Common myeloid progenitor, CD34-positive (primary cell): ENCODE data around the gene F12.

ENCODE experiments used
- CTCF ChIA-PET: fragments of 350-600 bp; sonication (Branson Sonifier 250); formaldehyde crosslinking; loops from one replicate; lab custom pipeline; 2021; ENCODE audit warnings: antibody characterized with exemption; lab: Charles Lee
- POLR2A ChIA-PET: fragments of 350-600 bp; sonication (Branson Sonifier 250); formaldehyde crosslinking; loops from one replicate; lab custom pipeline; 2021; ENCODE audit warnings: antibody characterized with exemption; lab: Charles Lee
- DNase-seq, 3 donors: peaks; one replicate each; pipeline versions ENCODE4 v3.0.0 to v3.0.0-alpha.2; 2013
- H3K27ac ChIP-seq, 2 experiments: 1 replicate in 1 of 2; 2 replicates in 1 of 2; pipeline ENCODE4 v1.7.0; 2013; ENCODE audit warnings: inconsistent platforms in 2 of 2, low read length in 2 of 2, mild to moderate bottlenecking in 2 of 2, low read depth in 1 of 2, moderate library complexity in 1 of 2; ENCODE audit not compliant: severe bottlenecking in 2 of 2, insufficient read depth in 1 of 2, poor library complexity in 1 of 2
- H3K27me3 ChIP-seq, 5 experiments: replicated peaks in 2 of 5; 1 replicate in 3 of 5; 2 replicates in 2 of 5; pipeline versions ENCODE4 v1.6.1 to v1.7.0; 2013; ENCODE audit warnings: low read length in 4 of 5, mild to moderate bottlenecking in 2 of 5, moderate library complexity in 2 of 5, inconsistent platforms in 1 of 5; ENCODE audit not compliant: insufficient read depth in 5 of 5, control insufficient read depth in 4 of 5
- H3K36me3 ChIP-seq, 4 experiments: 1 replicate in 2 of 4; 2 replicates in 2 of 4; pipeline versions ENCODE4 v1.6.1 to v1.7.0; 2013; ENCODE audit warnings: low read length in 3 of 4, control low read depth in 1 of 4, mild to moderate bottlenecking in 1 of 4; ENCODE audit not compliant: control insufficient read depth in 4 of 4, insufficient read depth in 4 of 4
- H3K4me1 ChIP-seq, 4 experiments: 1 replicate in 3 of 4; 2 replicates in 1 of 4; pipeline versions ENCODE4 v1.6.1 to v1.7.1; 2013; ENCODE audit warnings: low read length in 3 of 4, mild to moderate bottlenecking in 3 of 4, control low read depth in 1 of 4, inconsistent platforms in 1 of 4, moderate library complexity in 1 of 4; ENCODE audit not compliant: control insufficient read depth in 4 of 4, insufficient read depth in 4 of 4; ENCODE audit errors: control extremely low read depth in 1 of 4
- H3K4me3 ChIP-seq, 7 experiments: 1 replicate in 4 of 7; 2 replicates in 3 of 7; pipeline versions ENCODE4 v1.5.1 to v1.7.0; 2013; ENCODE audit warnings: mild to moderate bottlenecking in 7 of 7, low read length in 6 of 7, moderate library complexity in 6 of 7, inconsistent platforms in 2 of 7, low read depth in 2 of 7, control low read depth in 1 of 7; ENCODE audit not compliant: insufficient read depth in 4 of 7, control insufficient read depth in 1 of 7; ENCODE audit errors: extremely low read depth in 1 of 7
- H3K9me3 ChIP-seq, 5 experiments: 1 replicate in 4 of 5; 2 replicates in 1 of 5; pipeline versions ENCODE4 v1.6.1 to v1.7.1; 2013; ENCODE audit warnings: low read length in 4 of 5, mild to moderate bottlenecking in 2 of 5, inconsistent platforms in 1 of 5, low read depth in 1 of 5, moderate library complexity in 1 of 5; ENCODE audit not compliant: control insufficient read depth in 4 of 5, insufficient read depth in 2 of 5; ENCODE audit errors: control extremely low read depth in 1 of 5
- WGBS: methylation state at CpG from one replicate; pipeline ENCODE4 v1.1.5; 2013; ENCODE audit not compliant: insufficient coverage; 5-methylcytosine and 5-hydroxymethylcytosine counted together

The F12 gene

DNA sequence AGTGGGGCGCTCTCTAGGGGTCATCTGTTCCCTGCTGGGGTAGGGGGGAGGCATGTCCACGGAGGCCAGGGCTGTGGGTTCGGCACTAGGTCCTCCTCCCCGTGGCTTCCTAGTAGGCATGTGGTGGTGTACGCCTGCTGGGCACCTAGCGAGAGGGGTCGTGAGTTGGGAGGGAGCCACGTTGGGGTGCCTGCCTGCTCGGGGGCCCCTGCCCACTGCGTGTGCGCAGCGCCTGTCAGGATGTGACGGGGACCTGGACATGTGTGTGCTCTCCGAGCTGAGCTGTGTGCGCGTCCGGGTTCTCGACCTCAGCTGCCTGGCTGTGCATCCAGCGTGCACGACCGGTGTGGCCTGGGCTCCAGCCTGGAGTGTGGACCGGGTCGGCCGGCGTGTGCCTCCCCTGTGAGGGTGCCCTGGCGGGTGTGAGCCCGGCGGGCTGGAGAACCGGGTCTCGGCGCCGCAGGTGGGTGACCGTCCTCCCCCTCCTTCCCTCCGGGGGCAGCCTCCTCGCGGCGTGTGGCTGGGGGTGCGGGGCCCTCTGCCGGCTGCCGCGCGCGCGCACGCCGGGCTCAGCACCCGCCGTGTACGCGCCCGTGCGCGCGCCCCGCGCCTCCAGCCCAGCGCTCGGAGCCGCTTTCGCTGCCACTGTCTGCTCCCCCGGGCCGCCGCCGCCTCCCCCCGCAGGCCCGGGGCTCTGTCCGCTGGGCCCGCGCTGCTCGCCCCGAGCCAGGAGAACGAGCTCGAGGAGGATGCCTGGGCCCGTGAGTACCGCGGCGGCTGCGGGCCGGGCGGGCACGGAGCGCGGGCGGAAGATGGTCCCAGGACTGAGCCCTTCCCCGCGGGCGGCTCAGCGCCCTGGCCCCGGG is 37.1 kb upstream of the F12 start, which contains the start of gene PRR7:
Gene PRR7, plus strand, starts transcription at position 615 of the 866 bp plus-strand sequence. CDS start 8,254 bp downstream, outside the sequence.
- no peak within 1 kb of the TSS for H3K27ac ChIP-seq
- H3K36me3 ChIP-seq = peaks cover 0 to 23% (median 13%) of the 10 kb centered on the region in 4 experiments
- CTCF ChIA-PET = interaction anchor here (0.9 to 26.2 kb wide), 8 partner anchors 8 to 85 kb away, joined by 3 to 509 read pairs (median 54); partner anchors contain the start of genes DOK3, F12, GRK6 and PFN3
- POLR2A ChIA-PET = interaction anchor here (1.0 to 5.9 kb wide), 4 partner anchors 8 to 42 kb away, joined by 3 to 34 read pairs (median 14); no protein-coding TSS in a partner anchor
- no peaks in the 10 kb centered on the region for H3K27me3 ChIP-seq
- WGBS = 0% methylated on average over 85 of the region's 89 CpGs
- H3K4me1 ChIP-seq = peaks cover 0 to 41% (median 25%) of the 10 kb centered on the region in 4 experiments
- peak within 1 kb of the TSS; percentile 16 to 79 (median 55) for H3K4me3 ChIP-seq
- peak; percentile 47 to 84 (median 76) for DNase-seq
- H3K9me3 ChIP-seq = no peaks in the 10 kb centered on the region

DNA sequence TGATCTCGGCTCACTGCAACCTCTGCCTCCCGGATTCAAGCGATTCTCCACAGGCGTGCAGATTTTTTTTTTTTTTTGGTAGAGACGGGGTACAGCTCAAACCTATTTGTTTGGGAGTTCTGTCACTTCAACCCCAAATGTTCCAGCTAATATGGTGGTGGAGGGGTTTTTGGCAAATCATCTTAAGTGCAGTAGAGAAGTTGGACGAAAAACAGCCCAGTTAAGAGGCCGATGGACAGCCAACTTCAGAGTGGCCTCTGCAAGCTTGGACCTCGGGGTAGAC is 36.5 kb upstream of the F12 start:
- Histone ChIP-seq H3K27ac (no peak overlapping the region), H3K36me3 (peaks cover 0 to 29% (median 16%) of the 10 kb centered on the region in 4 experiments), H3K9me3 (no peaks in the 10 kb centered on the region), H3K4me1 (peaks cover 0 to 41% (median 25%) of the 10 kb centered on the region in 4 experiments), H3K4me3 (peak overlapping the region in 6 of 7 experiments; percentile 48 to 79 (median 61)), H3K27me3 (no peaks in the 10 kb centered on the region)
- DNase-seq = no peak
- WGBS = 0% methylated on average over 1 of the region's 8 CpGs
- ChIA-PET POLR2A (interaction anchor here (1.0 to 5.9 kb wide), 3 partner anchors 9 to 41 kb away, joined by 6 to 34 read pairs (median 21); no protein-coding TSS in a partner anchor), CTCF (interaction anchor here (0.9 to 26.2 kb wide), 7 partner anchors 9 to 84 kb away, joined by 3 to 509 read pairs (median 104); partner anchors contain the start of genes DOK3, F12, GRK6 and PFN3)

DNA sequence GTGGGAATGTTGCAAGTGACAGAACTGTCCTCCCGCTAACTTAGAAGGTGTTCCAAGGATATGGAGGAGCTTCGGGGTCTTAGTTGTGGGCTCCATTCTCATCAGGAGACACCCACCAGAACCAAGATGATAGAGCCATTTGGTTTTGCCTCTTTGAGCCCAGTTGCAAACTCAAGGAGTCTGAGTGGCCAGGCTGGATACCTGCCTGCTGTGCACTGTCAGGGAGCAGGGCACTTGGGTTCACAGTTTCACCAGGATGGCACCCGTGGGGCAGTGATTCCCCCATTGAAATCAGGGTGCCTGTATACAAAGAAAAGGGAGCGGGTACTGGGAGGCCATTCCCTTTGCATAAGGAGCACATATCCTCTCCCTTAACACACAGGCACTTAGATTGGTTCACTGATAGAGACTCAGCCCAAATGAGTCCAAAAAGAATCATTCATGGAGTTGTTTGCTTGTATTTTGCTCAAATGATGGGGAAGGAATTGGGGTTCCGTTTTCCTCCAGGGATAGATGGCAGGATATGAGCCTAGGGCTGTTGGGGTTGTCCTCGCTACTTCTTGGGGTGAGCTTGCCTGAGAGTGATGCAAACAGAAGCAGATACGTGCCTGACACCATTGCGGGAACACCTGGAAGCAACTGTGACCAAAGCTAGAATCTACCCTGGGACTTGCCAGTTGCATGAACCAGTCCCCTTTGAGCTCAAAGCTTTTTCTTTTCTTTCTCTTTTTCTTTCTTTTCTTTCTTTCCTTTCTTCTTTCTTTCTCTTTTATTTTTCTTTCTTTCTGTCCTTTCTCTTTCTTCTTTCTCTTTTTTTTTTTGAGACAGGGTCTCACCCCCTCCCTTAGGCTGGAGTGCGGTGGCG is 35.9 kb upstream of the F12 start:
- 68% methylated on average over 5 of the region's 10 CpGs for WGBS
- POLR2A ChIA-PET = interaction anchor here (1.2 to 5.9 kb wide), 4 partner anchors 9 to 52 kb away, joined by 4 to 34 read pairs (median 14); partner anchors contain the start of gene PDLIM7
- peak in 1 of 3 donors; percentile 39 for DNase-seq
- Histone ChIP-seq H3K9me3 (no peaks in the 10 kb centered on the region), H3K4me3 (peak overlapping the region in 2 of 7 experiments; percentile 72 to 79), H3K27me3 (no peaks in the 10 kb centered on the region), H3K4me1 (peaks cover 0 to 41% (median 25%) of the 10 kb centered on the region in 4 experiments), H3K27ac (no peak overlapping the region), H3K36me3 (peaks cover 0 to 35% (median 20%) of the 10 kb centered on the region in 4 experiments)
- CTCF ChIA-PET = interaction anchor here (0.7 to 26.2 kb wide), 7 partner anchors 9 to 87 kb away, joined by 3 to 509 read pairs (median 104); partner anchors contain the start of genes DOK3, F12, GRK6 and PFN3

DNA sequence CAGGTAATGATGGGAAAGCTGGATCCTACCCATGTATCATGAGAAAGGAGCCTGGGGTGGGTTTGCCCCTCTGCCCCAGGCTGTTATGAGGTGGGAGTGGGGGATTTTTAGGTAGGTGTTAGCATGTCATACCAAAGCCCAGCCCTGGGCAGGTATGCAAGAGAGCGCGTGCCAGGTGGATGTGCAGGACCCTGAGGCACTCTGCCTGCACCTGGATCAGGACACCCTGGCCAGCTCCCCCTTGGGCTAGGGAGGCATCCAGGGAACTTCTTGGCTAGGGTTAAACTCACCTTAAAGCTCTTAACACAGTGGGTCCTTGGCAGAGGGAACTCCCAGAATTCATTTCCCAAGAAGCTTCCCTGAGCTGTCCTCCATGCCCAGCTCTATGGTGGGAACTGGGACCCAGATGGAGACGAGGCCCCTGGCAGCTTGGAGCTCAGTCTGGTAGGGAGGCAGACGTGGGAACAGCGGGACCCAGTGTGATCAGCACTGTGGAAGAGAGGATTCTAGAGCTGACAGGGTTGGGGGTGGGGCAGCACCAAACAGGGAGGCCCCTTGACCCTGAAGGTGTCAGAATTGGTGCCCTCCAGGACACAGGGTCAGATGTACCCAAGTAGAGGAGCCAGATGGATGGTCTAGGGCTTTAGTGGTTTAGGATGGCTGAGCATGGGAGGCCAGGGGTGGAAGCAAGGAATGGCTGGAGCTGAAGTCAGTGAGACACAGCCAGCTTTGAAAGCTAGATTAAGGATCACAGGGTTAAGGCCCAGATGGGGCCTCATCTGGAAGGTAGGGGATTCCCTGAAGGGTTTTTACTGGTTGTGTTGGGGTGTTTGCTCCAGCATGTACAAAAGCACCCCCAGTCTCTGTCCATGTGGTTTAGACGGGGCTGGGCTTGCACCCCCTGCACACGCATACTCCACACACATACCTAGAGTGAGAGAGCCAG is 35.0 kb upstream of the F12 start:
- H3K36me3 ChIP-seq = peaks cover 0 to 44% (median 29%) of the 10 kb centered on the region in 4 experiments
- no peak overlapping the region for H3K27ac ChIP-seq
- H3K9me3 ChIP-seq = no peaks in the 10 kb centered on the region
- H3K4me1 ChIP-seq = peaks cover 0 to 41% (median 25%) of the 10 kb centered on the region in 4 experiments
- H3K4me3 ChIP-seq = no peak overlapping the region
- POLR2A ChIA-PET = interaction anchor here (0.7 to 5.9 kb wide), 7 partner anchors 10 to 53 kb away, joined by 3 to 34 read pairs (median 4); partner anchors contain the start of genes GRK6 and PDLIM7
- peak in 1 of 3 donors; percentile 37 for DNase-seq
- no peaks in the 10 kb centered on the region for H3K27me3 ChIP-seq
- CTCF ChIA-PET = interaction anchor here (1.4 to 26.2 kb wide), 5 partner anchors 10 to 135 kb away, joined by 3 to 509 read pairs (median 265); partner anchors contain the start of genes F12, GRK6, PFN3 and SLC34A1
- WGBS = 95% methylated on average over 5 of the region's 7 CpGs

DNA sequence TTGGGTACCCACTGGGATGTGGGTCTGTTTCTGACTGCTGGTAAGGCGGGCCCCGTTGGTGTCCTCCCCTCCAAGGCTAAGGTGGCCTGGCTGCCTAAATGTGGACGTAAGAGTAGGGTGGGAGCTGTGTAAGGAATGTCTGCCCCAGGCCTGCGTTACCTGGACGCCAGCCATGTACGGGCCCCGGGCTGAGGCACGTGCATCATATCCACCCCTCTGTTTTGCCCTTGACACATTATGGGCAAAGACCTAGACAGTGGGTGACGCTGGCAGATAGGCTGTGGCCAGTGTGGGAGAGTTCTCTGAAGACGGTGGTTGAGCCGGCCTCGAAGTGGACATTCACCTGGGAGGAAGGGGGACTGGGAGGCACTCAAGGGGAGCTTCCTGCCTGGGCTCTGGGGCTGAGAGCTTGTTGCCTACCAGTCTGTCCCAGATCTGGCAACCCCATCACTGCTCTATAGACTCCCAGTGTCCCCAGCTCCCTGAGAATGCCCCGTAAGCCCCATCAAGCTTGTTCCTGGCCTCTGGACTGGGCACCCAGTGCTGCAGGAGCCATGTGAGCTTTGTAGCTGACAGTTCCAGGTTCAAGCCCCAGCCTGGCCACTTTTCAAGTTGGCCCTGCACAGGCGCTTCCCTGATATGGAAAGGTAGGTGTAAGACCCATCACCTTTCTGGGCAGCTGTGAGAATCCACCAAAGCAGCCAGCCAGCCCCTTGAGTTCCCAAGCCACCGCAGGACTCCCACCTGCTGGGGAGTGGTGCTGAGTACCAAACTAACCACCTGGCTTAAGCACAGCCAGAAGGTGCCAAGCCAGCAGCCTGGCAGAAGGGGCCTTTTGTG is 34.0 kb upstream of the F12 start:
- no peaks in the 10 kb centered on the region for H3K27me3 ChIP-seq
- WGBS = 89% methylated on average over 14 of the region's 15 CpGs
- no peaks in the 10 kb centered on the region for H3K9me3 ChIP-seq
- peaks cover 0 to 37% (median 22%) of the 10 kb centered on the region in 4 experiments for H3K4me1 ChIP-seq
- POLR2A ChIA-PET = interaction anchor here (1.2 to 5.9 kb wide), 5 partner anchors 11 to 39 kb away, joined by 3 to 34 read pairs (median 4); partner anchors contain the start of gene GRK6
- CTCF ChIA-PET = interaction anchor here (1.4 to 26.2 kb wide), 5 partner anchors 11 to 133 kb away, joined by 3 to 509 read pairs (median 265); partner anchors contain the start of genes F12, GRK6, PFN3 and SLC34A1
- no peak overlapping the region for H3K4me3 ChIP-seq
- H3K36me3 ChIP-seq = peaks cover 5 to 52% (median 35%) of the 10 kb centered on the region in 4 experiments
- DNase-seq = no peak
- H3K27ac ChIP-seq = no peak overlapping the region
